ENCODE results near the gene CD74. TPM values are rescaled to one million over a fixed set of nuclear protein-coding genes. Genes with fewer than 3 reads are reported as not detected.
A peak's percentile ranks its signal among the peaks of the same experiment; 100 is the strongest.
"Not testable (repeated sequence)": the region's sequence is repeated elsewhere in the genome, so short reads cannot be mapped to it uniquely, and the experiment has no call there.

CD74 gene
- total RNA-seq, 4 donors from 2014 or later, result 433 to 1,002 (median 776) TPM

GRCh38 chr5:150431048-150431447 lies 18.3 kb upstream of the CD74 start:
- WGBS, result 71% methylated on average over 18 of the region's 18 CpGs
- no peak overlapping the region for H3K4me3 ChIP-seq
- H3K36me3 ChIP-seq, result no peaks in the 10 kb centered on the region
- H3K27me3 ChIP-seq, result no peaks in the 10 kb centered on the region
- no peak for DNase-seq (ENCODE audit: low spot score in 2 of 2)
- H3K4me1 ChIP-seq, result peaks cover 3% of the 10 kb centered on the region
- no peak overlapping the region for H3K27ac ChIP-seq
- H3K9me3 ChIP-seq, result no peaks in the 10 kb centered on the region
- TF ChIP-seq POLR2AphosphoS5 (IDR thresholded peaks at IDR 0.05) (no peak), CTCF (IDR thresholded peaks at IDR 0.05) (no peak), EP300 (IDR thresholded peaks at IDR 0.05) (no peak), POLR2A (IDR thresholded peaks at IDR 0.05) (no peak)

GRCh38 chr5:150429410-150429873 lies 16.7 kb upstream of the CD74 start:
- no peak for TF ChIP-seq CTCF (IDR thresholded peaks at IDR 0.05)
- Histone ChIP-seq H3K27me3 (no peaks in the 10 kb centered on the region), H3K4me3 (no peak overlapping the region), H3K27ac (no peak overlapping the region), H3K36me3 (no peaks in the 10 kb centered on the region), H3K9me3 (no peaks in the 10 kb centered on the region), H3K4me1 (peaks cover 3% of the 10 kb centered on the region)
- WGBS, result 80% methylated on average over 5 of the region's 5 CpGs
- no peak for DNase-seq (ENCODE audit: low spot score in 2 of 2)

- TF ChIP-seq POLR2AphosphoS5 (IDR thresholded peaks at IDR 0.05) (no peak), POLR2A (IDR thresholded peaks at IDR 0.05) (no peak), CTCF (IDR thresholded peaks at IDR 0.05) (no peak), EP300 (IDR thresholded peaks at IDR 0.05) (no peak)
- Histone ChIP-seq H3K4me1 (peaks cover 3% of the 10 kb centered on the region), H3K9me3 (no peaks in the 10 kb centered on the region), H3K36me3 (no peaks in the 10 kb centered on the region), H3K27ac (no peak overlapping the region), H3K27me3 (no peaks in the 10 kb centered on the region), H3K4me3 (no peak overlapping the region)
- 92% methylated on average over 5 of the region's 5 CpGs for WGBS
- no peak for DNase-seq (ENCODE audit: low spot score in 2 of 2)
These were observed 16.3 kb upstream of the CD74 start for GRCh38 chr5:150428978-150429377.

DNA sequence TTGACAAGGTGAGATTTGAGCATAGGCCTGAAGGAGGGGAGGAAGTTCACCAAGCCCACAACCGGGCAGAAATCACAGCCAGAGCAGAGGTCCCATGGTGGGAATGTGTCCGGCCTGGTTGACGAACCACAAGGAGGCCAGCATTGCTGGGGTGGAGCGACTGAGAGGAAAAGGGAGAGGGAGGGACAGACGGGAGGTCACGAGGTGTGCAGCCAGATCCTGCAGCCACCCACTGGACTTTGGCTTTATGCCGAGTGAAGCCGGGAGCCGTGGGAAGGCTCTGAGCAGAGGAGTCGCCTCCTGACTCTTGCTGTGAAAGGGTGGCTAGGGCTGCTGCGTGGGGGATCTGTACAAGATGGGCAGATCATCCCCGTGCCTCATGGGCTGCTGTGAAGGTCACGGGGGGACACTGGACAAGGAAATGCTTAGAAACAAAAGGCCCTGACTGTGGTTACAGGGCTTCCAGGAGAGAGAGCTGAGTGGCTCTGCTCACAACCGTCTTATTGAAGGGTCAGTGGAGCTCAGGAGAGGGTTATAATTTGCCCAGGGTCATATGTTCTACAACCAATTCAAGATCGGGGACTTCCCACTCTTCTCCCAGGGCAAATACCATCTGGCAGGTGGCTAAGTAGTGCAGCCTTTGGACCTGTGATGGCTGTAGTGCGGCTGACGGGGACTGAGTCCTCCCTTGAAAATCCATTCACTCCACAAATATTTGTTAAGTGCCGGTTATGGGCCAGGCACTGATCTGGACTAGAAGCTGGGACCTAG lies 15.6 kb upstream of the CD74 start:
- DNase-seq (ENCODE audit: low spot score in 2 of 2), result peak in 1 of 2 donors; percentile 52

GRCh38 chr5:150426165-150426564 lies 13.5 kb upstream of the CD74 start:
- not testable (repeated sequence) for H3K27ac ChIP-seq; DNase-seq (ENCODE audit: low spot score in 2 of 2); H3K9me3 ChIP-seq; H3K36me3 ChIP-seq; H3K4me3 ChIP-seq; H3K4me1 ChIP-seq; H3K27me3 ChIP-seq
- WGBS, result 95% methylated on average over 9 of the region's 9 CpGs

More for the DNA sequence above, 15.6 kb upstream of the CD74 start:
- H3K4me3 ChIP-seq, result no peak overlapping the region
- no peaks in the 10 kb centered on the region for H3K9me3 ChIP-seq
- TF ChIP-seq CTCF (IDR thresholded peaks at IDR 0.05) (no peak), POLR2A (IDR thresholded peaks at IDR 0.05) (no peak), EP300 (IDR thresholded peaks at IDR 0.05) (no peak), POLR2AphosphoS5 (IDR thresholded peaks at IDR 0.05) (no peak)
- peaks cover 3% of the 10 kb centered on the region for H3K4me1 ChIP-seq
- no peaks in the 10 kb centered on the region for H3K27me3 ChIP-seq
- WGBS, result 55% methylated on average over 18 of the region's 18 CpGs
- no peaks in the 10 kb centered on the region for H3K36me3 ChIP-seq
- H3K27ac ChIP-seq, result no peak overlapping the region

DNA sequence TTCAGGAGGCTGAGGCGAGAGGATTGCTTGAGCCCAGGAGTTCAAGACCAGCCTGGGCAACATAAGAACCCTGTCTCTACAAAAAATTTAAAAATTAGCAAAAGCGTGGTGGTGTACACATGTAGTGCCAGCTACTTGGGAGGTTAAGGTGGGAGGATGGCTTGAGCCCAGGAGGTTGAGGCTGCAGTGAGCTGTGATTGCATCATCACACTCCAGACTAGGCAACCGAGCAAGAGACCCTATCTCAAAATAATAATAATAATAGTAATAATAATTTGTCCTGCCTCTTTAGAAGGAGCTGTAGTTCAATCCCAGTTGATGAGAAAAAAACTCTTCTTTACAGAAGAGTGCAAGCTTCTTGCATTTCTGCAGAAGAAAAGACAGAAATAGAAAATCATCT lies 10.0 kb upstream of the CD74 start:
- H3K27ac ChIP-seq, result no peak overlapping the region

More for the DNA sequence above, 10.0 kb upstream of the CD74 start:
- no peaks in the 10 kb centered on the region for H3K9me3 ChIP-seq
- no peak for DNase-seq (ENCODE audit: low spot score in 2 of 2)
- H3K4me1 ChIP-seq, result no peaks in the 10 kb centered on the region
- no peak overlapping the region for H3K4me3 ChIP-seq
- H3K27me3 ChIP-seq, result no peaks in the 10 kb centered on the region
- WGBS, result 66% methylated on average over 3 of the region's 3 CpGs
- H3K36me3 ChIP-seq, result no peaks in the 10 kb centered on the region
- no peak for TF ChIP-seq POLR2AphosphoS5 (IDR thresholded peaks at IDR 0.05)
- TF ChIP-seq EP300 (IDR thresholded peaks at IDR 0.05), result no peak
- TF ChIP-seq POLR2A (IDR thresholded peaks at IDR 0.05), result no peak
- TF ChIP-seq CTCF (IDR thresholded peaks at IDR 0.05), result no peak
